Stimulated activated CD8-positive, alpha-beta memory T cell treated with anti-CD3 and anti-CD28 coated beads, Interleukin-7, amount 100 ng/mL, for 24 hours (primary cell): ENCODE data around the gene ELAVL3.
"Not testable (repeated sequence)": the region's sequence is repeated elsewhere in the genome, so short reads cannot be mapped to it uniquely, and the experiment has no call there.

ENCODE experiments used
- DNase-seq: peaks from one replicate; pipeline ENCODE4 v3.0.0-alpha.2; 2020; ENCODE audit warnings: low read depth

Gene ELAVL3

DNA sequence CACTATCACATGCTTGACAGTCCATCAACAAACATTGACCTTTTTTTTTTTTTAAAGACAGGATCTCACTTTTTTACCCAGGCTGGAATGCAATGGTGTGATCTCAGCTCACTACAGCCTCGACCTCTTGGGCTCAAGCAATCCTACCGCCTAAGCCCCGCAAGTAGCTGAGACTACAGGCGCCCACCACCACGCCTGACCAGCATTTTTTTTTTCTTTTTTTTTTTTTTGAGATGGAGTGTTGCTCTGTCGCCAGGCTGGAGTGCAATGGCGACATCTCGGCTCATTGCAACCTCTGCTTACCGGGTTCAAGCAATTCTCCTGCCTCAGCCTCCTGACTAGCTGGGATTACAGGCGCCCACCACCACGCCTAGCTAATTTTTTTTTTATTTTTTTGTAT lies 21.9 kb downstream of the ELAVL3 start:
- not testable (repeated sequence) for DNase-seq

- DNase-seq: no peak
Measured at GRCh38 chr19:11458236-11458900, 22.5 kb downstream of the ELAVL3 start.

- DNase-seq: no peak
Measured at GRCh38 chr19:11457831-11458230, 23.0 kb downstream of the ELAVL3 start.

DNA sequence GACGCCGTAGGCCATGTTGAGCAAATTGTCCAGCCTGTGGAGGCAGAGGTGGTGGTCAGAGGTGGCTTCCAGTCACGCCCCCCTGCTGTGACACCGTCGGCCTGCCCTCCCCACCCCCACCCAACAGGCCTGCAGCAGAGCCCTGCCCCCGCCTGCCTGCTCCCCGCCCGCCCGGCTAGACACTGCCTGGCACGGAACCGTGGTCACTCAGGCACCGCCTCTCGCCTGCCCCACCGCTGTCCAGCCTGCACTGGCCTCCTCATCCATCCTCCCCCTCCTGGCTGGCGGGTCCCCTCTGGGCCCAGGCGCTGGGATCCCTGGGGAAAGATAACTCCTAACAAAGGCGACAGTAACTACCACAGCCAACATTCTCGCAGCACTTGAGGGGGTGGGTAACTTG lies 23.7 kb downstream of the ELAVL3 start:
- DNase-seq: no peak

GRCh38 chr19:11456659-11457058 lies 24.2 kb downstream of the ELAVL3 start:
- no peak for DNase-seq

DNA sequence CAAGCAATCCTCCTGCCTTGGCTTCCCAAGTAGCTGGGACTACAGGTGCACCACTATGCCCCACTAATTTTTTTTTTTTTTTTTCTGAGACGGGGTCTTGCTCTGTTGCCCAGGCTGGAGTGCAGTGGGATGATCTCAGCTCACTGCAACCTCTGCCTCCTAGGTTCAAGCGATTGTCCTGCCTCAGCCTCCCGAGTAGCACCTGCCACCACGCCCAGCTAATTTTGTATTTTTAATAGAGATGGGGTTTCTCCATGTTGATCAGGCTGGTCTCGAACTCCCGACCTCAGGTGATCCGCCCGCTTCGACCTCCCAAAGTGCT lies 25.7 kb downstream of the ELAVL3 start:
- not testable (repeated sequence) for DNase-seq

DNA sequence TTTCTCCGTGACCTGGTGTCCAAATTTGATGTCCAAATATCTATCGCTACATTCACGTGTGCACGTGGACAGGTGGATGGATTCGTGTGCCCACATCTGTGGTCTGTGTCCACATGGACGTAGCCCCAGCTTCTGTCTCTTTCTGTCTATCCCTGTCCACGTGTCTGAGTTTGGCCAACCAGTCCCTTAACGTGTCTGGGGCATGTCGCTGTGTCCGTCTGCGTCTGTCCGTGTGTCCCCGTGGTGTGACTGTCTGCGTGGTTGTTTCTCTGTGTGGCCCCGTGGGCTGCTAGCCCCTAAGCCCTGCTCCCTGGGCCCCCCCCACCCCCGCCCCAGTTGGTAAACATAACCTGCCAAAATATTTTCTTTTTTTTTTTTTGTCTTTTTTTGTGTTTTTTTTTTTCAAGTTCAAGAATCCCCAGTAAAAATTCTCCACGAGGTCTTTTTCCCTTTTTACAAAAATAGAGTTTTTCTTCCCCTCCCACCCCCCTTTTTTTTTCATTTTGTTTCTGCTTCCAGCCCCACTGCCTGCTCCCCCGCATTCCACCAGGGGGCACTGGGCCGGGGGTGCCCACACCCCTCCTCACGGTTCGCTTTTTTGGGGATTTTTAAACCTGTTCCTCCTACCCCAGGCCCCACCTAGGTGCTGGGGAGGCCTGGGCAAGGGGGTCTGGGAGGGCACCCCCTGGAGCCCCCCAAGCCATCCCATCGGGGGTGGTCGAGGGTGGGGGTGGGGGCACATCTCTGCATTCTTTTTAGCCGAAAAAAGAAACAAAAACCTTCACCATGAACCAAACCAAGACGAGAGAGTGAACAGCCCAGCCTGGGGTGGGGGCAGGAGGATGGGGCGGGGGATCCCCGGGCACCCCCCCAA lies 27.1 kb downstream of the ELAVL3 start:
- DNase-seq: no peak

GRCh38 chr19:11452620-11453310 lies 28.1 kb downstream of the ELAVL3 start:
- DNase-seq: no peak

- no peak for DNase-seq
Measured at GRCh38 chr19:11451871-11452619, 28.8 kb downstream of the ELAVL3 start.

GRCh38 chr19:11451327-11451870 lies 29.4 kb downstream of the ELAVL3 start:
- DNase-seq: no peak

- no peak for DNase-seq
Measured at GRCh38 chr19:11450570-11451326, 30.1 kb downstream of the ELAVL3 start.

GRCh38 chr19:11448923-11449554 lies 31.8 kb downstream of the ELAVL3 start:
- DNase-seq: no peak

GRCh38 chr19:11448410-11448809 lies 32.4 kb downstream of the ELAVL3 start:
- no peak for DNase-seq

GRCh38 chr19:11447347-11448262 lies 33.2 kb downstream of the ELAVL3 start:
- DNase-seq: no peak

DNA sequence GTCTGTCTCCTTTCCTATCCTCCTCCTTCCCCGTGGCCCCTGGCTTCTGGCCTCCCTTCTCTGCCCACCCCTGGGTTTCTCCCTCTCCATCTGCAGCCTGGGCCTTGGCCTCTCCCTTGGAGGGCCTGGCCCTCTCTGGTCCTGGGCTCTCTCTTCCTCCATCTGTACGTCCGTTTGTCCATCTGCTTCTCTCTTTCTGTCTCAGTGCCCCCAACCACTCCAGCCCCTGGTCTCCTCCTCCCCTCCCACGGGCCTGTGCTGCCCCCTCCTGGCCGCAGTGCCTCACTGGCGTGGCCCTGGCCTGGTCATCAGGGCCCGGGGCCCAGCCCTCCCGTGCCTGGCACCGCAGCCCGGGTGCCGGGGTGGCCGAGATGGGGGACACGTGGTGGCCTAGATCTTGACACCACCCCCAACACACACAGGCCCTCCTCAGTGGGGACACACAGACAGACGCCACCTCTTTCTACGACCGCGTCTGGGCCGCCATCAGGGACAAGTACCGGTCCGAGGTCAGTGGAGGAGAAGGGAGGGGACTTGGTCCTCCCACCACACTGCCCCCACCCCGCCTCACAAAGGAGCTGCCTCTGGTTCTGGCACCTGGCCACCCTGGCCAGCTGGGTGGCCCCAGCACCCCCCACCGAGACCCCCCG lies 34.1 kb downstream of the ELAVL3 start:
- DNase-seq: peak; percentile 21

GRCh38 chr19:11446271-11446651 lies 34.6 kb downstream of the ELAVL3 start:
- DNase-seq: no peak

DNA sequence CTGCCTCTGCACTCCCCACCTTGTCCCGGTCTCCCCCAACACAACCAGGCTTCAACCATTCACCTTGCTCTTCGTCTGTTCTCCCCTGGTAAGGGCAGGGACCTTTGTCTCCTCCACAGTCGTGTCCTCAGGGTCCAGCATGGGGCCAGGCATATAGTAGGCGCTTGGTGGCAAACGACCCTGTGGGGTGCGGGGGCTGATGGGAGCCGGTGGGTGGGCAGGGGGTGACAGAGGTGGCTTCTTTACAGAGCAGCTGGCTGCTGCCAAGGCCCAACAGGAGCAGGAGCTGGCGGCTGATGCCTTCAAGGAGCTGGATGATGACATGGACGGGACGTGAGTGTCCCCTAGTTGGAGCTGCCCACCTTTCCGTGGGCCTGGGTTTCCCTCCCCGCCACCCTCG lies 35.7 kb downstream of the ELAVL3 start:
- DNase-seq: no peak

- no peak for DNase-seq
Measured at GRCh38 chr19:11444059-11444458, 36.8 kb downstream of the ELAVL3 start.

DNA sequence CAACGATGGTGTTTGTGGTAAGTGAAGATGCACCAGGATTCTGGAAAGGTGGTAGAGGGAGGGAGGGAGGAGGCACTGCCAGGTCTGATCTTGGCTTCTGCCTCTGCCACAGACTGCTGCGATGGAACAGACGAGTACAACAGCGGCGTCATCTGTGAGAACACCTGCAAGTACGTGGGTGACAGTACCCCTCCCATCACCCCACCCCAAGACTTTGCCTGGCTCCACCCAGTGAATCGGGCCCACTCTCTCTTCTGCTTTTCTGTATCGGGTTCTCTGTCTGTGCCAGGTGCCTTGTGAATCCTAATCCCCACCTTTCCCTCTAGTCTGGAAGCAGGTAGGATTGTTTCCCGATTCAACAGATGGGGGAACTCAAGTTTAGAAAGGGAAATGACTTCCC lies 42.9 kb downstream of the ELAVL3 start:
- no peak for DNase-seq
